Spleen (tissue), 11 donors: ENCODE results near the gene ADORA2B. TPM values are rescaled to one million over a fixed set of nuclear protein-coding genes. Genes with fewer than 3 reads are reported as not detected.
"Not testable (repeated sequence)": the region's sequence is repeated elsewhere in the genome, so short reads cannot be mapped to it uniquely, and the experiment has no call there.

ENCODE experiments used
- DNase-seq: peaks from one replicate; pipeline ENCODE4 v3.0.0-alpha.2; 2020
- H3K27ac ChIP-seq, 8 donors: fragments of 200-600 bp; sonication (generic) in 7 of 8; 1 replicate in 4 of 8; 2 replicates in 4 of 8; pipeline versions ENCODE4 v1.5.0 to v1.8.0; 2016 to 2021; ENCODE audit warnings: inconsistent platforms in 4 of 8, mild to moderate bottlenecking in 4 of 8, moderate library complexity in 1 of 8
- H3K27me3 ChIP-seq, 7 donors: fragments of 200-600 bp; sonication (generic) in 6 of 7; replicated peaks in 1 of 7; 1 replicate in 4 of 7; 2 replicates in 3 of 7; pipeline versions ENCODE4 v1.5.0 to v1.8.0; 2016 to 2021; ENCODE audit warnings: inconsistent platforms in 3 of 7, mild to moderate bottlenecking in 1 of 7
- H3K36me3 ChIP-seq, 6 donors: fragments of 200-600 bp; sonication (generic) in 5 of 6; 1 replicate in 4 of 6; 2 replicates in 2 of 6; pipeline versions ENCODE4 v1.5.0 to v1.8.0; 2016 to 2021; ENCODE audit warnings: inconsistent platforms in 2 of 6
- H3K4me1 ChIP-seq, 6 donors: fragments of 200-600 bp; sonication (generic) in 5 of 6; 1 replicate in 3 of 6; 2 replicates in 3 of 6; pipeline versions ENCODE4 v1.5.0 to v1.8.0; 2016 to 2021; ENCODE audit warnings: inconsistent platforms in 3 of 6
- H3K4me3 ChIP-seq, 8 donors: fragments of 200-600 bp; sonication (generic) in 7 of 8; 1 replicate in 4 of 8; 2 replicates in 4 of 8; pipeline versions ENCODE4 v1.5.0 to v1.8.0; 2016 to 2021; ENCODE audit warnings: inconsistent platforms in 4 of 8, mild to moderate bottlenecking in 4 of 8, moderate library complexity in 2 of 8
- H3K9me3 ChIP-seq, 8 donors: fragments of 200-600 bp; sonication (generic) in 7 of 8; 1 replicate in 4 of 8; 2 replicates in 4 of 8; pipeline versions ENCODE4 v1.5.0 to v1.8.0; 2016 to 2021; ENCODE audit warnings: inconsistent platforms in 4 of 8
- CTCF ChIP-seq, 11 experiments: fragments of 200-600 bp in 7 of 11; fragments of 450-650 bp in 4 of 11; sonication (generic) in 4 of 11; IDR thresholded peaks in 8 of 11; conservative IDR thresholded peaks in 3 of 11; 1 replicate in 7 of 11; 2 replicates in 4 of 11; pipeline versions ENCODE4 v1.4.0 to v1.8.0; 2016 to 2021; ENCODE audit warnings: antibody characterized with exemption in 11 of 11, inconsistent platforms in 4 of 11, mild to moderate bottlenecking in 1 of 11
- POLR2A ChIP-seq, 3 donors: fragments of 450-650 bp; IDR thresholded peaks; one replicate each; pipeline ENCODE4 v1.5.1; 2017; ENCODE audit warnings: antibody characterized with exemption in 3 of 3, mild to moderate bottlenecking in 1 of 3
- POLR2AphosphoS5 ChIP-seq, 3 donors: sonication (generic); formaldehyde crosslinking; IDR thresholded peaks; one replicate each; pipeline ENCODE4 v1.5.1; 2017; ENCODE audit warnings: antibody characterized with exemption in 3 of 3
- WGBS, 5 donors: extraction: QIAGEN DNeasy Blood & Tissue Kit in 3 of 5; methylation state at CpG; one replicate each; pipeline versions ENCODE4 v1.1.5 to v1.1.7; 2013 to 2018; 5-methylcytosine and 5-hydroxymethylcytosine counted together
- intact Hi-C: fragments of 100-400 bp; cut with DNase I; formaldehyde crosslinking; loops from one replicate; pipeline ENCODE4 v1.15.0; 2023; ENCODE audit warnings: low total_unique reads
- polyA plus RNA-seq, 3 donors: library from polyadenylated mRNA; stranded (reverse); fragments of 200-250 nt; gene quantifications; one replicate each; pipeline ENCODE4 v1.2.1, GENCODE V29; 2013
- total RNA-seq, 7 donors: library from RNA; depleted of rRNA in 3 of 7; stranded (reverse); fragments of >200 nt in 3 of 7; fragmentation: NEBNext Ultra II Directional in 4 of 7; extraction: Animal tissue kit (Norgen Biotek cat#: 25700) in 4 of 7; gene quantifications; one replicate each; pipeline versions ENCODE4 v1.1.0 to v1.2.1, GENCODE V29; 2016 to 2021
- donor health status: healthy with polysubstance abuse.
- donor health status: DM: no; HTN: no; CAD: no; lungs with moderate emphysema.
- donor health status: DM: no; HTN: no; CAD: no.
- donor health status: Bipolar disorder and iron deficiency.
- donor health status: healthy.
- donor health status: DM: no; HTN: no; CAD: no.
- donor health status: DM: yes; HTN: yes; CAD: no.

Gene ADORA2B
- total and polyA plus RNA-seq, 10 donors, result 0.13 to 2.7 (median 0.77) TPM; not detected in 2

GRCh38 chr17:15910791-15911190, 34.1 kb upstream of the ADORA2B start:
- 90 to 93% (median 91%) methylated on average over 5 of the region's 5 CpGs for WGBS, 5 donors
- DNase-seq, result no peak
- no peak overlapping the region for H3K27ac ChIP-seq
- TF ChIP-seq POLR2A (IDR thresholded peaks at IDR 0.05) (no peak), POLR2AphosphoS5 (IDR thresholded peaks at IDR 0.05) (no peak), CTCF (IDR thresholded peaks at IDR 0.05 in 8 of 11, conservative IDR thresholded peaks at IDR 0.05 in 3 of 11) (no peak)
- no peaks in the 10 kb centered on the region for H3K4me1 ChIP-seq
- no peaks in the 10 kb centered on the region for H3K36me3 ChIP-seq
- H3K4me3 ChIP-seq, result no peak overlapping the region
- peaks cover 0 to 2% (median 0%) of the 10 kb centered on the region in 7 donors for H3K27me3 ChIP-seq
- no peaks in the 10 kb centered on the region for H3K9me3 ChIP-seq
- intact Hi-C loops, result no loop called here

GRCh38 chr17:15911701-15912100, 33.2 kb upstream of the ADORA2B start:
- 82 to 95% (median 84%) methylated on average over 5 of the region's 5 CpGs for WGBS, 5 donors
- H3K4me3 ChIP-seq, intact Hi-C loops, H3K27ac ChIP-seq, H3K4me1 ChIP-seq, DNase-seq, H3K36me3 ChIP-seq, H3K9me3 ChIP-seq: not testable (repeated sequence)
- peaks cover 0 to 11% (median under 1%) of the 10 kb centered on the region in 7 donors for H3K27me3 ChIP-seq

GRCh38 chr17:15912416-15912955, 32.4 kb upstream of the ADORA2B start:
- Histone ChIP-seq H3K27me3 (peaks cover 0 to 19% (median 8%) of the 10 kb centered on the region in 7 donors), H3K4me1 (peaks cover 0 to 5% (median 2%) of the 10 kb centered on the region in 6 donors), H3K36me3 (no peaks in the 10 kb centered on the region), H3K4me3 (no peak overlapping the region), H3K9me3 (no peaks in the 10 kb centered on the region), H3K27ac (no peak overlapping the region)
- intact Hi-C loops, result no loop called here
- 76 to 95% (median 85%) methylated on average over 5 to 9 of the region's 9 CpGs for WGBS, 5 donors
- no peak for TF ChIP-seq POLR2A (IDR thresholded peaks at IDR 0.05)
- no peak for TF ChIP-seq CTCF (IDR thresholded peaks at IDR 0.05 in 8 of 11, conservative IDR thresholded peaks at IDR 0.05 in 3 of 11)
- TF ChIP-seq POLR2AphosphoS5 (IDR thresholded peaks at IDR 0.05), result no peak
- no peak for DNase-seq

- H3K9me3 ChIP-seq, result no peaks in the 10 kb centered on the region
- no peaks in the 10 kb centered on the region for H3K36me3 ChIP-seq
- peaks cover 0 to 10% (median 2%) of the 10 kb centered on the region in 6 donors for H3K4me1 ChIP-seq
- intact Hi-C loops, result no loop called here
- no peak overlapping the region for H3K4me3 ChIP-seq
- H3K27me3 ChIP-seq, result peaks cover 2 to 32% (median 14%) of the 10 kb centered on the region in 7 donors
- H3K27ac ChIP-seq, result no peak overlapping the region
- TF ChIP-seq CTCF (IDR thresholded peaks at IDR 0.05 in 8 of 11, conservative IDR thresholded peaks at IDR 0.05 in 3 of 11) (no peak), POLR2AphosphoS5 (IDR thresholded peaks at IDR 0.05) (no peak), POLR2A (IDR thresholded peaks at IDR 0.05) (no peak)
- WGBS, 5 donors, result 85 to 98% (median 93%) methylated on average over 3 of the region's 3 CpGs
- no peak for DNase-seq
Observed at GRCh38 chr17:15913826-15914225, 31.1 kb upstream of the ADORA2B start.
